H1 (cell line): Measurements from ENCODE around the gene SRF. TPM values are rescaled to one million over a fixed set of nuclear protein-coding genes. Genes with fewer than 3 reads are reported as not detected.

Experiments used
- CHD1 ChIP-seq: IDR thresholded peaks from 2 replicates; pipeline ENCODE4 v1.6.1; 2012; ENCODE audit warnings: low read depth, low read length, improper control_type of control experiment
- EZH2 ChIP-seq: fragments of 200-600 bp; sonication (generic); IDR thresholded peaks from 2 replicates; pipeline ENCODE4 v1.7.1; 2012; ENCODE audit warnings: low read depth, mild to moderate bottlenecking, moderate library complexity, low read length, inconsistent platforms; ENCODE audit not compliant: severe bottlenecking
- TEAD4 ChIP-seq: IDR thresholded peaks from 2 replicates; pipeline ENCODE4 v1.6.1; 2012; ENCODE audit warnings: low read depth, low read length, inconsistent platforms, mixed read lengths
- polyA plus RNA-seq, 7 experiments: library from polyadenylated mRNA; depleted of rRNA in 3 of 7; stranded (reverse) in 5 of 7; unstranded in 2 of 7; fragments of >200 nt in 5 of 7; fragments of 200-250 nt in 2 of 7; gene quantifications; 1 replicate in 5 of 7; 2 replicates in 1 of 7; 4 replicates in 1 of 7; pipeline versions ENCODE4 v1.2.1 to v1.2.3, GENCODE V29; 2011 to 2013; ENCODE audit warnings: missing spikeins in 2 of 7, mixed read lengths in 2 of 7
- total RNA-seq: library from RNA; stranded (reverse); fragmentation: NEBNext Ultra II Directional; extraction: Animal tissue kit (Norgen Biotek cat#: 25700); gene quantifications from 2 replicates; pipeline ENCODE4 v1.2.1, GENCODE V29; 2021

The SRF gene
- total and polyA plus RNA-seq, 2 of the 8 experiments (the other 6 are each of a cell fraction or from before 2014, with no cell fraction given), result 49.0 to 69.5 TPM

DNA sequence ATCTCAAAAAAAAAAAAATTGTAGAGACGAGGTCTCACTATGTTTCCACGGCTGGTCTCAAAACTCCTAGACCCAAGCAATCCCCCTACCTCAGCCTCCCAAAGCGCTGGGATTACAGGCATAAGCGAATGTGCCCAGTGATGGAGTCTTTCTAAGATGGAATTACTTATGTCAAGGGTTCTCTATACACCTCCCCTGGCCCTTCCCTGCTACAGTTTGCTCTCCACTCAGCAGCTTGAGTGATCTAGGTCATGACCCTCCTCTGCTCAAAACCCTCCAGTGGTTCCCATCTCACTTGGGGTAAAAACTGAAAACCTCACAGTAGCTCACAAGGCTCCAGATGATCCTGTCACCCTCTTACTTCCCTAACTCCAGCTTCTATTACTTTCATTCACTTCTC lies 60.0 kb downstream of the SRF start (continued):
- no peak for TF ChIP-seq EZH2
- TF ChIP-seq CHD1, result no peak
- TF ChIP-seq TEAD4, result no peak

Other genes starting within 250 kb of the SRF start
- 64.5 and 67.9 TPM in 2 replicates for gene CNPY3, start 241.8 kb upstream of the SRF start, total RNA-seq
- gene CNPY3, start 241.8 kb upstream of the SRF start, polyA plus RNA-seq (2011; rRNA removed), result 49.6 and 64.1 TPM in 2 replicates
- 1.8 TPM in 2 replicates for gene GNMT, start 210.5 kb upstream of the SRF start, total RNA-seq
- 3.4 and 4.3 TPM in 2 replicates for gene GNMT, start 210.5 kb upstream of the SRF start, polyA plus RNA-seq (2011; rRNA removed)
- gene PEX6, start 192.1 kb upstream of the SRF start, total RNA-seq, result 11.7 and 12.5 TPM in 2 replicates
- 6.4 and 11.6 TPM in 2 replicates for gene PEX6, start 192.1 kb upstream of the SRF start, polyA plus RNA-seq (2011; rRNA removed)
- 52.1 and 52.4 TPM in 2 replicates for gene PPP2R5D, start 186.7 kb upstream of the SRF start, total RNA-seq
- 55.7 and 68.1 TPM in 2 replicates for gene PPP2R5D, start 186.7 kb upstream of the SRF start, polyA plus RNA-seq (2011; rRNA removed)
- gene MEA1, start 157.3 kb upstream of the SRF start, total RNA-seq, result 94.2 and 102 TPM in 2 replicates
- gene MEA1, start 157.3 kb upstream of the SRF start, polyA plus RNA-seq (2011; rRNA removed), result 96.2 and 96.4 TPM in 2 replicates
- gene KLHDC3, start 157.0 kb upstream of the SRF start, total RNA-seq, result 181 and 182 TPM in 2 replicates
- gene KLHDC3, start 157.0 kb upstream of the SRF start, polyA plus RNA-seq (2011; rRNA removed), result 203 and 240 TPM in 2 replicates
- gene RRP36, start 149.6 kb upstream of the SRF start, total RNA-seq, result 89.6 and 92.3 TPM in 2 replicates
- gene RRP36, start 149.6 kb upstream of the SRF start, polyA plus RNA-seq (2011; rRNA removed), result 20.6 and 33.9 TPM in 2 replicates
- gene CUL7, start 117.4 kb upstream of the SRF start, total RNA-seq, result 10.8 and 11.4 TPM in 2 replicates
- gene CUL7, start 117.4 kb upstream of the SRF start, polyA plus RNA-seq (2011; rRNA removed), result 15.0 and 19.1 TPM in 2 replicates
- gene MRPL2, start 111.8 kb upstream of the SRF start, total RNA-seq, result 97.7 and 99.9 TPM in 2 replicates
- gene MRPL2, start 111.8 kb upstream of the SRF start, polyA plus RNA-seq (2011; rRNA removed), result 58.7 and 61.0 TPM in 2 replicates
- 27.7 and 28.5 TPM in 2 replicates for gene KLC4, start 111.6 kb upstream of the SRF start, total RNA-seq
- gene KLC4, start 111.6 kb upstream of the SRF start, polyA plus RNA-seq (2011; rRNA removed), result 15.7 and 23.8 TPM in 2 replicates
- gene PTK7, start 95.0 kb upstream of the SRF start, total RNA-seq, result 130 and 138 TPM in 2 replicates
- 110 and 133 TPM in 2 replicates for gene PTK7, start 95.0 kb upstream of the SRF start, polyA plus RNA-seq (2011; rRNA removed)
- gene CUL9, start 10.9 kb downstream of the SRF start, total RNA-seq, result 9.8 and 10.5 TPM in 2 replicates
- 7.7 and 10.2 TPM in 2 replicates for gene CUL9, start 10.9 kb downstream of the SRF start, polyA plus RNA-seq (2011; rRNA removed)
- gene DNPH1, start 58.2 kb downstream of the SRF start, total RNA-seq, result 33.9 and 37.2 TPM in 2 replicates
- gene DNPH1, start 58.2 kb downstream of the SRF start, polyA plus RNA-seq (2011; rRNA removed), result 134 and 168 TPM in 2 replicates
- gene TTBK1, start 72.2 kb downstream of the SRF start, total RNA-seq, result 1.5 and 1.6 TPM in 2 replicates
- gene TTBK1, start 72.2 kb downstream of the SRF start, polyA plus RNA-seq (2011; rRNA removed), result 0.53 and 0.63 TPM in 2 replicates
- gene SLC22A7, start 127.0 kb downstream of the SRF start, total RNA-seq, result not detected in 2 replicates
- not detected in 2 replicates for gene SLC22A7, start 127.0 kb downstream of the SRF start, polyA plus RNA-seq (2011; rRNA removed)
- gene CRIP3, start 137.6 kb downstream of the SRF start, total RNA-seq, result 37.6 and 46.3 TPM in 2 replicates
- 34.0 and 38.7 TPM in 2 replicates for gene CRIP3, start 137.6 kb downstream of the SRF start, polyA plus RNA-seq (2011; rRNA removed)
- gene ZNF318, start 198.4 kb downstream of the SRF start, total RNA-seq, result 22.1 and 22.3 TPM in 2 replicates
- 10.2 and 11.1 TPM in 2 replicates for gene ZNF318, start 198.4 kb downstream of the SRF start, polyA plus RNA-seq (2011; rRNA removed)